Skeletal muscle cell (primary cell): Measurements from ENCODE around the gene SNIP1.
"Not testable (repeated sequence)": the region's sequence is repeated elsewhere in the genome, so short reads cannot be mapped to it uniquely, and the experiment has no call there.

Experiments
- DNase-seq: peaks from one replicate; pipeline ENCODE4 v3.0.0-alpha.2; 2010; ENCODE audit warnings: low read depth
- H3K4me3 ChIP-seq: 2 replicates; pipeline ENCODE4 v1.5.1; 2011; ENCODE audit warnings: low read depth, mild to moderate bottlenecking, control low read depth, low read length, moderate library complexity

The SNIP1 gene

DNA sequence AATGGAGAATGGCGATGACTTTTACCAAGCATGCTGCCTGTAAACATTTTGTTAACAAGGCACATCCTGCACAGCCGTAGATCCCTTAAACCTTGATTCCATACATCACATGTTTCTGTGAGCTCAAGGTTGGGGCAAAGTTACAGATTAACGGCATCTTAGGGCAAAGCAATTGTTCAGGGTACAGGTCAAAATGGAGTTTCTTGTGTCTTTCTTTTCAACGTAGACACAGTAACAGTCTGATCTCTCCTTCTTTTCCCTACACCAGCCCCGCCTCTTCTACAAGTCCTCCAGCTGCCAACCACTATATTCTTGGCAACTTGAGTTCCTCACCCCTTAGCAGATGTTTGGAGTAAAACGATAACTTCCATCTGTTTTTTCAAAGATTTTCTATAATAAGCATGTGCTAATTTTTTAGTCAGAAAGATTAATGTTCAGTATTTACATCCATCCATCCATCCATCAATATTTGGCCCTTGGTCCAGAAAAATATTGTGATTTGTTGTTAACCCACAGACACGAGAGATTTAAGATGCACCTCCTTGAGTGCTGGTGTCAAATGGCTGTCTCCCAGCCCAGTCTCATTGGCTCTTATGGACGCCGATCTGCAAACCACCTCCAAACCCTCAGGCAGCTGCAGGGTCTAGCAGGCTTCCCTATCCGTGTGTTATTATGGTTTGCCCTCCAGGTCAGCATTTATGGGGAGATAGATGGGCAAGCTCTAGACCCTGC is 6.5 kb upstream of the SNIP1 start:
- no peak overlapping the region for H3K4me3 ChIP-seq
- no peak for DNase-seq

DNA sequence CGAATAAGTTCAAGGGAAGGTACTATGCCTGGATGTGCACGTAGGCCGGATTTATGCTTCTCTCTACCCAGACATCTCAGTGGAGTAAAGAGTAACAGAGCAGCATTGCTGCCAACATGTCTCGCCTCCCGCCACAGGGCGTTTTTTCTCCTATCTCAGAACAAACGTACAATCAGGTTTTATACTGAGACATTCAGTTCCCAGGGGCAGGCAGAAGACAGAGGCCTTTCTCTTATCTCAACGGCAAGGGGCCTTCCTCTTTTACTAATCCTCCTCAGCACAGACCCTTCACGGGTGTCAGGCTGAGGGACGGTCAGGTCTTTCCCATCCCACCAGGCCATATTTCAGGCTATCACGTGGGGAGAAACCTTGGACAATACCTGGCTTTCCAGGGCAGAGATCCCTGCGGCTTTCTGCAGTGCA is 5.9 kb upstream of the SNIP1 start:
- H3K4me3 ChIP-seq, DNase-seq: not testable (repeated sequence)

DNA sequence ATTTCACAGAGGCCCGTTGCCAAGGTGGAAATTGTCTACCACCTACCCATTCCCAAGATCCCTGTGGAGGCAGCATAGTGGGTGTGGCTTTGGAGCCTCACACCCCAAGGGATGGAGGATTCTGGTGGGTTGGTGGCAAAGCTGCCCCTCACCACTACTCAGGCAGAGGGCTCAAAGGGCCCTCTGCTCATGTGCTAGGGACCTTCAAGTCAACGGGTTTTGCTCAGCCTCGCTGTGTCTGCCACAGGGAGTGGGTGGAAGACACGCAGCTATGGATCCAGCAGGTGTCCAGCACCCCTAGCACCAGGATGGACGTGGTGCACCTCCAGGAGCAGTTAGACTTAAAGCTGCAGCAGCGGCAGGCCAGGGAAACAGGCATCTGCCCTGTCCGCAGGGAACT is 5.0 kb upstream of the SNIP1 start:
- no peak for DNase-seq
- H3K4me3 ChIP-seq = no peak overlapping the region

DNA sequence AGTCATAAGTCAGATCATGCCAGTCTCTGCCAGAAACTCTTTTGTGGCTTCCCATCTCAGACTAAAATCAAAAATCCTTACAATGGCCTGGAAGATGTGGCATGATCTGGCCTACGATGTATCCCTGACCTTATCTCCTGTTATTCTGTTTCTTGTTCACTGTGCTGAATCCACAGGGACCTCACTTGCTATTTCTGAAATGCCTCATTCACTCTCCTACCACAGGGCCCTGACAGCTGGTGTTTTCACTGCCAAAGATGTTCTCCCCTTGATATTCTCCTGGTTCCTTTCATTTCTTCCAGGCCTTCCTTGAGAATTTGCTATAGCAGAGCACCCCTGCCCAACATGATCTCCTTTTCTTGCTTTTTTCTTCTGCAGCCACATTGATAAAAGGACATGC is 4.3 kb upstream of the SNIP1 start:
- no peak for DNase-seq

DNA sequence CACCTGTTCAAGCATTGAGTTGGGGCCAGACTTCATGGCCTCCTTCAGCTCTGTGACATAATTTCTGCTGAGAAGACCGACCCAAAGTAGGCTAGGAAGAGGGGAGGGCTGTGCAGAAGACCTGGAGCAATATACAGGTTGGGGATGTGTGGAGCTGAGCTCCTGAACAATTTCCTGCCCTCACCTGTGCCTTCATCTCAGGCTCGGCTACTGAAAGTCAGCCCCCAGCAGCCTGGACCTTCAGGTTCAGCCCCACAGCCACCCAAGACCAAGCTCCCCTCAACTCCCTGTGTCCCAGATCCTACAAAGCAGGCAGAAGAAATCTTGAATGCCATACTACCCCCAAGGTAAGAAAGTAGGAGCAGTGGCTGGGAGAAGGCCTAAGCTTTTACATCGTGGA is 3.3 kb upstream of the SNIP1 start:
- no peak for DNase-seq
- peak overlapping the region; percentile 60 for H3K4me3 ChIP-seq

More for the DNA sequence above, 4.3 kb upstream of the SNIP1 start:
- H3K4me3 ChIP-seq = no peak overlapping the region

DNA sequence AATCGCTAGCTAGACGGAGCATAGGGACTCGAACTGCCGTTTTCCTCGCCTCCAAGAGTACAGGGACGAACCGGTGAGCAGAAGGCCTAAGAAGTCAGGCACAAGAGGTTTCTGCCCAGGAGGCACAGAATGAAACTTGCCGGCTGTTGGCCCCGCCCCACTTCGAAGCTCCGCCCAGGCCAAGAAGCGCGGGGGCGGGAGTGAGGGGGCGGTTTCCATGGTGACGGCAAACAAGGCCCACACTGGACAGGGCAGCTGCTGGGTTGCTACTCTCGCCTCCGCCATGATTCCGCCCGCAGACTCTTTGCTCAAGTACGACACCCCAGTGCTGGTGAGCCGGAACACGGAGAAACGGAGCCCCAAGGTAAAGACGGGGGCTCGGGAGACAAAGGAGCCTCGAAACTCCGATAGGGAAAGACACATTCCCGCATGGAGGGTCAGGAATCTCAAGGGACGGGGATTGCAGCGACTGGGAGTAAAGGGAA is 2.7 kb upstream of the SNIP1 start, which contains the start of gene DNALI1:
DNALI1 (plus strand) TSS at position 229 of the 485 bp plus-strand sequence; CDS start at position 284, 55 bp downstream.
- peak; percentile 62 for DNase-seq
- H3K4me3 ChIP-seq = peak within 1 kb of the TSS; percentile 60

DNA sequence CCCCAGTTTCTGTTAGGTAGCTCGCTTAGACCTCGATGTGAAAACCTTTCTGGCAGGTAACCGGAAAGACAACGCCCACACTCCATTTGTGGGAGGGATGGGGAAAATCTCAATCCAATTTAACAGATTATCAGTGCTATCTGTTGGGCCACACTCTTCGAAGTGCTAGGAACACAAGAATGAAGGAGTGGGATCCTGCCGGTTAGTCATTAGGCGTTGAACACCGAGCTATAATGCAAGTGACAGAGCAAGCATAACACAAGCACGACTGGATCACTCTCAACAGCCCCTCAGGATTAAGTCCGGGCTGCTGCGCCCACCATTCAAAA is 531 bp downstream of the SNIP1 start:
- DNase-seq = no peak
- H3K4me3 ChIP-seq = peak overlapping the region; percentile 100

DNA sequence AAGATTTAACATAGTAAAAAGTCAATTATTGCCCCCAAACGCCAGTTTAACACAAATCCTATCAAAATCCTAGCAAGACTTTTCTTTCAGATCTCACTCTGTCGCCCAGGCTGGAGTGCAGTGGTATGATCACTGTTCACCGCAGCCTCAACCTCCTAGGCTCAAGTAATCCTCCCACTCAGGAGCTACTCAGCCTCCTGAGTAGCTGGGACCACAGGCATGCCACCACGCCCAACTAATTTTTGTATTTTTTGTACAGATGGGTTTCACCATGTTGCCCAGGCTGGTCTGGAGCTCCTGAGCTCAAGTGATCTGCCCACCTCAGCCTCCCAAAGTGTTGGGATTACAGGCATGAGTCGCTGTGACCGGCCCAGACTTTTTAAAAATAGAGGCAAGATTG is 4.8 kb downstream of the SNIP1 start:
- H3K4me3 ChIP-seq = no peak overlapping the region
- DNase-seq = no peak

DNA sequence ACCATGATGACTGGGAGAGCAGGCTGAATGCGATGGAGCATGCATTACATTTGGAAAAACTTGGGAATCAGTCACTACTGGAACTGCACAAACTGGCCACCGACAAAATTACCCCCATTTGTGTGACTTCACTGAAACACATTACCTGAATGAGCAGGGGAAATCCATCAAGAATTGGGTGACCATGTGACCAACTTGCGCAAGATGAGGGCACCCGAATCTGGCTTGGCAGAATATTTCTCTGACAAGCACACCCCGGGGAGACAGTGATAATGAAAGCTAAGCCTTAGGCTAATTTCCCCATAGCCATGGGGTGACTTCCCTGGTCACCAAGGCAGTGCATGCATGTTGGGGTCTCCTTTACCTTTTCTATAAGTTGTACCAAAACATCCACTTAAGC is 9.1 kb downstream of the SNIP1 start:
- H3K4me3 ChIP-seq = no peak overlapping the region
- DNase-seq = no peak

DNA sequence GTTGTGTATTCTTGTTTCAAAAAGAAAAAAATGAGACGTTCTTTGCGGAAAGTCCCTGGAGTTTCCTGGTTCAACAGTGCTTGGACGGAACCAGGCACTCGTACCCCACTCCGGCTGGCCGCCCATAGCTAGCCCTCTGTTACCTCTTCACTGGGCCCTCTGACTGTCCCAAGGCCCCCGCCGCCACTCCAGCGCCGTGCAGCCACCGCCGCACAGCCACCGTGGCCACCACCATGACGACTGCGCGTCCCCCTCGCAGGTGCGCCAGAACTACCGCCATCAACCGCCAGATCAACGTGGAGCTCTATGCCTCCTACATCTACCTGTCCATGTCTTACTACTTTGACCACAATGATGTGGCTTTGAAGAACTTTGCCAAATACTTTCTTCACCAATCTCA is 9.6 kb downstream of the SNIP1 start:
- no peak for DNase-seq
- H3K4me3 ChIP-seq = no peak overlapping the region

DNA sequence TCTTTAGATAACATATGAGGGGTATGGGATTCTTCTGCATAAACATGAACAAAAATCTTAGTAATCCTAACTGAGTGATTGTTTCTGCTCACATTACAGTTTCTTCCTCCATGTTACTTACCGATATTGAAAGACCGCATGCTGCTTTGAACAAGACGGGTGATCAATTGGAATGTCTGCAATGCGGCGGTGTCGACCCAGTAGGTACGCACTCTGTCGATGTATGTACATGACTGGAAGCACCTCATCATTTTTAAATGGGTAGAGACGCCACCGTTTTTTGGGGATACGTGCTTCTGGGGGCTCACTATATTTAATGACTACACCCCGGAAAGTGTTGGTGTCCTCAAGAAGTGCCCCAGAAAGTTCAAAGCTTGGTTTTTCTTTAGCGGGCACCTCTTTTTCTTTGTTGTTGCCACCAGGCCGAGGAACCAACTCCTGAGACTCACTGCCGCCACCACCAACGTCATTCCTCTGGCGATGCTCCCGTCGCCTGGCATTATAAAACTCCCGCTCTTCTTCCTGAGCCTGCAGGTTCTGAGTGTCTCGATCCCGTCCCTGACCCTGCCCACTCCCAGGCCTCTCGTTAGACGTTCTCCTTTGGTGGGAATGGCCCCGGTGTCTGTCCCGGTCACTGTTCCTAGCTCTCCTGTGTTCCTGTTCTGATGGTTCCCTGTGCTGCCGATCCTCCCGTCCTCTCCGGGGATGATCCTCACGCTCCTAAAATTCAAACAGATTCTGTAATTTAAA is 13.9 kb downstream of the SNIP1 start:
- DNase-seq = no peak
- no peak overlapping the region for H3K4me3 ChIP-seq

DNA sequence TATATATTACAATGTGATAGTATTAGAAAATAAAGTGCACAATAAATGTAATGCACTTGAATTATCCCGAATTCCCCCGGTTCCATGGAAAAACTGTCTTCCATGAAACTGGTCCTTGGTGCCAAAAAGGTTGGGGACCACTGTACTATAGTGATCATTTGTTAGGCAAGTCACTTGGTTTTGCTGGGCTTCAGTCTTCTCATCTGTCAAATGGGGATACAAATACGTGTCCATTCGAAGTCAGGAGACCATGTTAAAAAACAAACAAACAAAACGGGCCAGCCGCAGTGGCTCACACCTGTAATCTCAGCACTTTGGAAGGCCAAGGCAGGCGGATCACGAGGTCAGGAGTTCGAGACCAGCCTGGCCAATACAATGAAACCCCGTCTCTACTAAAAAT is 14.9 kb downstream of the SNIP1 start:
- H3K4me3 ChIP-seq, DNase-seq: not testable (repeated sequence)

DNA sequence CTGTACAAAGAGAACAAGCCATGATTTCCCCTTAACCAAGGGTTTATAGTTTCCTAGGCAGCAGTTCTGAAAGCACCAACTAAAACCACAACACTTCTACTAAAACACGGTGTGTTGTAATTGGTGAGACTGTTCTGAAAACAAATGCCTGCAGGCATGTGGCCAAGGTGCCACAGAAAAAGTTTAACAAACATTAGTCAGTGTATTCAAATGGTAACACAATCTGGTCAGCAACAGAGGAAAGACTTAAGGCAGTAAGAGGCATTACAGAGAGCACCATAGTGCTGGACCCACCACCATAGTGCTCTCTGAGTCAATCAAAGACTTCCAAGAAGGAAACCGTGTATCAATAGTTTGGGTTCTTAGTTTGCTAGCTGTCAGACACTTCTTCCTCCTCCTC is 16.7 kb downstream of the SNIP1 start:
- no peak overlapping the region for H3K4me3 ChIP-seq
- DNase-seq = peak; percentile 69

DNA sequence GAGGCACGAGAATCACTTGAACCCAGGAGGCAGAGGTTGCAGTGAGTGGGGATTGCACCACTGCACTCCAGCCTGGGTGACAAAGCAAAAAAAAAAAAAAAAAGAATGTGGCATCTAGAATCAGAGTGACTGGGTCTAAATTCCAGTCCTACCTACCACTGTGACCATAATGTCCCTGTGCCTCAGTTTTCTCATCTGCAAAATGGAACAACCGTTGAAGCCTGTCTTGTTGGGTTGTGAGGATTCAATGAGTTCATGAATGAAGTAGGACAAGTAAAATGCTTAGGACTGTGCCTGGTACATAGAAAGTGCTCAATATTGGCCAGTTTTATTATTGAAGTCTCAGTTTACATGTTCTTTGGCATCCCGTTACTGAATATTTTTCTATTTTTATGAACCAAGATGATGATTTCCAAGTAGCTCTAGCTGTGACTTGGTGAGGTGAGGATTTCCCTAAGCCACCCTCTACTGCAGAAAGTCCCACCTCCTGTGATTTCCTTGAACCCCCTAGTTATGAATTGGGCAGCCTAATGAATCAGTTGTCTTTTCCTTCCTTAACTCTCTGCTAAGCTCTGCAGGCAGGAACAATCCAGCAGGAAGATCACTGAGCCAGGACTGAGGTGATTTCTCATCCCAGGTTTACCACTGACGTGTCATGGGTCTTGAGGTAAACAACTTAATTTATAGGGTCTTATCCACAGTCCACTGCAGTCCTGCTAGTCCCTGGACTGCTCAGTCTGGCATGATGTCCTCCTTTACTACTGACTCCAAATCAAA is 20.6 kb downstream of the SNIP1 start:
- no peak overlapping the region for H3K4me3 ChIP-seq
- no peak for DNase-seq

DNA sequence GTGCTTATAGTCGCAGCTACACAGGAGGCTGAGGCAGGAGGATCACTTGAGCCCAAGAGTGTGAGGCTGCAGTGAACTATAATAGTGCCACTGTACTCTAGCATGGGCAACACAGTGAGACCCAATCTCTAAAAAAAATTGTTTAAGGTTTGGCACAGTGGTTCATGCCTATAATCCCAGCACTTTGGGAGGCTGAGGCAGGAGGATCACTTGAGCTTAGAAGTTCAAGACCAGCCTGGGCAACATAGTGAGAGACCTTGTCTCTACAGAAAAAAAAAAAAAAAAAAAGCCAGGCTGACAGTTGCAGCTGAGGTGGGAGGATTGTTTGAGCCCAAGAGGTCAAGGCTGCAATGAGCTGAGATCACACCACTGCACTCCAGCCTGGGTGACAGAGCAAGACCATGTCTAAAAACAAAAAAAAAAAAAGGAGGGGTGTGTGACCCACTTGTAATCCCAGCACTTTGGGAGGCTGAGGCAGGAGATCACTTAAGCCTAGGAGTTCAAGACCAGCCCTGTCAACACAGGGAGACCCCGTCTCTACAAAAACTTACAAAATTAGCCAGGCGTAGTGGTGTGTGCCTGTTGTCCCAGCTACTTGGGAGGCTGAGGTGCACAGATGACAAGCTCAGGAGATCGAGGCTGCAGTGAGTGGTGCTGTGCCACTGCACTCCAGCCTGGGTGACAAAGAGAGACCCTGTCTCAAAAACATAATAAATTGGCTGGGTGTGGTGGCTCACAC is 21.5 kb downstream of the SNIP1 start:
- DNase-seq, H3K4me3 ChIP-seq: not testable (repeated sequence)

DNA sequence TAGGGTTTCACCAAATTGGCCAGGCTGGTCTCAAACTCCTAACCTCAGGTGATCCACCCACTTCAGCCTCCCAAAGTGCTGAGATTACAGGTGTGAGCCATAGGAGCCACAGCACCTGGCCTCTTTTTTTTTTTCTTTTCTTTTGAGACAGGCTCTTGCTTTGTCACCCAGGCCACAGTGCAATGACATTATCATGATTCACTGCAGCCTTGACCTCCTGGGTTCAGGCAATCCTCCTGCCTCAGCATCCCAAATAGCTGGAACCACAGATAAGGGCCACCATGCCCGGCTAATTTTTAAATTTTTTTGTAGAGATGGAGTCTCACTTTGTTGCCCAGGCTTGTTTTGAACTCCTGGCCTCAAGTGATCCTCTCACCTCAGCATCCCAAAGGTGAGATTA is 24.2 kb downstream of the SNIP1 start:
- H3K4me3 ChIP-seq, DNase-seq: not testable (repeated sequence)

DNA sequence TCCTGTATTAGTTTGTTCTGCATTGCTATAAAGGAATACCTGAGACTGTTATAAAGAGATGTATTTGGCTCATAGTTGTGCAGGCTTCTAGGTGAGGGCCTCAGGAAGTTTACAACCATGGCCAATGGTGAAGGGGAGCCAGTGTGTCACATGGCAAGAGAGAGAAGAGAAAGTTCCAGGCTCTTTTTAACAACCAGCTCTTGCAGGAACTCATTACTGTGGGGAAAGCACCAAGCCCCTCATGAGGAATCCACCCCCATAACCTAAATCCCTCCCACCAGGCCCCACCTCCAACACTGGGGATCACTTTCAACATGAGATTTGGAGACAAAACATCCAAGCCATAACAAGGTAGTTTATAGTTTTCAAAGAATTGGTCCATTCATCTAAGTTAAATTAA is 34.5 kb downstream of the SNIP1 start:
- DNase-seq = no peak
- no peak overlapping the region for H3K4me3 ChIP-seq

DNA sequence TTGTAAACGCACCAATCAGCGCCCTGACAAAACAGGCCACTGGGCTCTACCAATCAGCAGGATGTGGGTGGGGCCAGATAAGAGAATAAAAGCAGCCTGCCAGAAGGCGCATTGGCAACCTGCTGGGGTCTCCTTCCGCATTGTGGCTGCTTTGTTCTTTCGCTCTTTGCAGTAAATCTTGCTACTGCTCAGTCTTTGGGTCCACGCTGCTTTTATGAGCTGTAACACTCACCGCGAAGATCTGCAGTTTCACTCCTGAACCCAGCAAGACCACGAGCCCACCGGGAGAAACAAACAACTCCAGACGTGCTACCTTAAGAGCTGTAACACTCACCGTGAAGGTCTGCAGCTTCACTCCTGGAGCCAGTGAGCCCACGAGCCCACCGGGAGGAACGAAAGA is 35.2 kb downstream of the SNIP1 start:
- not testable (repeated sequence) for DNase-seq, H3K4me3 ChIP-seq

DNA sequence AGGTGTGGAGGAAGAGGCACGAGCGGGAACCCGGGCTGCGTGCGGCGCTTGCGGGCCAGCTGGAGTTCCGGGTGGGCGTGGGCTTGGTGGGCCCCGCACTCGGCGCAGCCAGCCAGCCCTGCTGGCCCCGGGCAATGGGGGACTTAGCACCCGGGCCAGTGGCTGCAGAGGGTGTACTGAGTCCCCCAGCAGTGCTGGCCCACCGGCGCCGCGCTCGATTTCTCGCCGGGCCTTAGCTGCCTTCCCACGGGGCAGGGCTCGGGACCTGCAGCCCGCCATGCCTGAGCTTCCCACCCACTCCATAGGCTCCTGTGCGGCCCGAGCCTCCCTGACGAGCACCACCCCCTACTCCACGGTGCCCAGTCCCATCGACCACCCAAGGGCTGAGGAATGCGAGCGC is 35.9 kb downstream of the SNIP1 start:
- not testable (repeated sequence) for H3K4me3 ChIP-seq, DNase-seq
